A549 (cell line): ENCODE results near the gene PPP4R4. TPM values are rescaled to one million over a fixed set of nuclear protein-coding genes. Genes with fewer than 3 reads are reported as not detected.
A peak's percentile ranks its signal among the peaks of the same experiment; 100 is the strongest.

Source experiments
- ATAC-seq, 2 experiments: fragments of 200-7000 bp in 1 of 2; fragments of >200 bp in 1 of 2; cut with Nextera tagmentation in 1 of 2; cut with Tn5 transposase in 1 of 2; 3 replicates each; pipeline versions ENCODE4 v1.8.0 to v1.9.1; 2018 to 2020; ENCODE audit warnings: mild to moderate bottlenecking in 1 of 2, moderate library complexity in 1 of 2
- CTCF ChIA-PET: fragments of 300-600 bp; sonication (Branson Sonifier 250); formaldehyde crosslinking; extraction: SDS; loops from one replicate; lab custom pipeline; 2021; ENCODE audit warnings: antibody characterized with exemption, inconsistent platforms; lab: Yijun Ruan, JAX
- POLR2A ChIA-PET: fragments of 350-600 bp; formaldehyde crosslinking; extraction: SDS; loops from one replicate; lab custom pipeline; 2021; ENCODE audit warnings: antibody characterized with exemption, inconsistent platforms; lab: Yijun Ruan, JAX
- DNase-seq, 2 experiments: peaks; one replicate each; pipeline versions ENCODE4 v3.0.0 to v3.0.0-alpha.2; 2011 to 2016; ENCODE audit warnings: low read depth in 1 of 2, low spot score in 1 of 2
- FAIRE-seq: peaks from 2 replicates; lab custom pipeline; 2011; peaks lifted over from hg19 to GRCh38; lab: Jason Lieb, UNC
- H3K27ac ChIP-seq, 2 experiments: fragments of >200 bp; sonication (Bioruptor Twin); formaldehyde crosslinking; 3 replicates each; pipeline ENCODE4 v1.5.1; 2016 to 2017
- H3K4me1 ChIP-seq: fragments of >200 bp; sonication (Bioruptor Twin); formaldehyde crosslinking; 3 replicates; pipeline ENCODE4 v1.6.1; 2016
- H3K4me2 ChIP-seq: fragments of >200 bp; sonication (Bioruptor Twin); formaldehyde crosslinking; 3 replicates; pipeline ENCODE4 v1.6.1; 2016
- H3K4me3 ChIP-seq: fragments of >200 bp; sonication (Bioruptor Twin); formaldehyde crosslinking; 3 replicates; pipeline ENCODE4 v1.5.1; 2016
- H3K9me3 ChIP-seq: fragments of >200 bp; sonication (Bioruptor Twin); formaldehyde crosslinking; 3 replicates; pipeline ENCODE4 v1.6.1; 2016
- CHD2 ChIP-seq: fragments of 150-350 bp; IDR thresholded peaks from 2 replicates; pipeline ENCODE4 v1.6.1; 2014; ENCODE audit warnings: low read length; ENCODE audit not compliant: partially characterized antibody
- EHF ChIP-seq: fragments of 250-450 bp; sonication (Bioruptor Pico); IDR thresholded peaks from 2 replicates; pipeline ENCODE4 v1.5.0; 2020; ENCODE audit warnings: mild to moderate bottlenecking
- EHMT2 ChIP-seq: fragments of 200-600 bp; sonication (generic); IDR thresholded peaks from 2 replicates; pipeline ENCODE4 v1.6.1; 2016; ENCODE audit warnings: antibody characterized with exemption, low read depth, mild to moderate bottlenecking, moderate library complexity
- ESRRA ChIP-seq: fragments of 150-350 bp; IDR thresholded peaks from 2 replicates; pipeline ENCODE4 v1.6.1; 2014; ENCODE audit warnings: mild to moderate bottlenecking, low read length, borderline replicate concordance
- HDAC2 ChIP-seq: fragments of 200-600 bp; sonication (generic); IDR thresholded peaks from 2 replicates; pipeline ENCODE4 v1.6.1; 2016
- HEYL ChIP-seq: fragments of 250-450 bp; sonication (Bioruptor Pico); IDR thresholded peaks from 2 replicates; pipeline ENCODE4 v1.8.0; 2021; ENCODE audit warnings: mild to moderate bottlenecking, moderate library complexity
- HOXB13 ChIP-seq: fragments of 250-450 bp; sonication (Bioruptor Pico); IDR thresholded peaks from 2 replicates; pipeline ENCODE4 v1.5.0; 2020; ENCODE audit warnings: low read depth, mild to moderate bottlenecking, moderate library complexity
- KDM1A ChIP-seq: fragments of 200-600 bp; sonication (generic); IDR thresholded peaks from 2 replicates; pipeline ENCODE4 v1.6.1; 2016; ENCODE audit warnings: low read depth, mild to moderate bottlenecking
- NR3C1 ChIP-seq: fragments of >200 bp; sonication (Bioruptor Twin); formaldehyde crosslinking; IDR thresholded peaks from 3 replicates; pipeline ENCODE4 v1.6.1; 2017
- PHF8 ChIP-seq: fragments of 200-600 bp; sonication (generic); IDR thresholded peaks from 2 replicates; pipeline ENCODE4 v1.6.1; 2016; ENCODE audit warnings: low read depth, mild to moderate bottlenecking, antibody characterized with exemption, moderate library complexity, borderline replicate concordance
- TP53 ChIP-seq: fragments of 250-450 bp; sonication (Bioruptor Pico); IDR thresholded peaks from 2 replicates; pipeline ENCODE4 v1.5.0; 2021; ENCODE audit warnings: mild to moderate bottlenecking, moderate library complexity
- WGBS: methylation state at CpG from one replicate; pipeline ENCODE4 v1.1.6; 2017; ENCODE audit errors: missing lambda C conversion rate; 5-methylcytosine and 5-hydroxymethylcytosine counted together
- polyA plus RNA-seq, 4 experiments: library from polyadenylated mRNA; depleted of rRNA in 3 of 4; stranded (reverse); fragments of >200 nt; fragmentation: RNase III in 1 of 4; extraction: RNeasy Plus Mini Kit Qiagen cat#74134 plus additional on column Dnase treatment in 1 of 4; gene quantifications; 2 replicates in 3 of 4; 3 replicates in 1 of 4; pipeline ENCODE4 v1.2.3, GENCODE V29; 2011 to 2017
- TF ChIP-seq, protein P1 (sequence below): fragments of 250-450 bp; sonication (Bioruptor Pico); IDR thresholded peaks from 2 replicates; pipeline ENCODE4 v1.5.0; 2021; ENCODE audit warnings: mild to moderate bottlenecking, moderate library complexity, borderline replicate concordance
- TF ChIP-seq, protein P2 (sequence below): IDR thresholded peaks from 2 replicates; pipeline ENCODE4 v1.6.1; 2012
- TF ChIP-seq, protein P3 (sequence below): fragments of 200-600 bp; sonication (generic); IDR thresholded peaks from 2 replicates; pipeline ENCODE4 v1.6.1; 2016; ENCODE audit warnings: antibody characterized with exemption, mild to moderate bottlenecking, moderate library complexity

Gene PPP4R4
- polyA plus RNA-seq, 2 of the 4 experiments (the other 2 are of a cell fraction), result 0.12 to 0.25 TPM

DNA sequence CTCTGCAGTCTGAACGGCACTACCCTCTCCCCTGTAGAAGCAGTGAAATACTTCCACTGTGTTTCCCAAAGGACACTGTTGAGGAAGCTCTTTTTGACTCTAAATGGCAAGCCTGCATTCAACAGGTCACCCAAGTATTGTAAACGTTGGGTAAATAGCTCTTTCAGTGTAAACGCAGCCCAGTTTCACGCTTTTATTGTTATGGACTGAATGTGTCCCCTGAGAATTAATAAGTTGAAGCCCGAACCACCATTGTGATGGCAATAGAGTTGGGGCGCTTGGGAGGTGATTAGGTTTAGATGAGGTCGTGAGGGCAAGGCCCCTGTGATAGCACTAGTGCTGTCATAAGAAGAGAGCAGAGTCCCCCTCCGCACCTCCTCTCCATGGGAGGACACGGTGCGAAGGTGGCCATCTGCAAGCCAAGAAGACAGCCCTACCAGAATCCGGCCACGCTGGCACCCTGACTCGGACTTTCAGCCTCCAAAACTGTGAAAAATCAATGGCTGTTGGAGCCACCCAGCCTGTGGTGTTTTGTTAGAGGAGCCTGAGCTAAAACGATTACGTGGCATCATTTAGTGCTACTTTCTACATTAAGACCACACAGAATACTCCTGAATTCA lies 117.9 kb downstream of the PPP4R4 start:
- Histone ChIP-seq H3K4me3 (no peak overlapping the region), H3K4me1 (no peaks in the 10 kb centered on the region), H3K4me2 (no peak overlapping the region), H3K27ac (no peak overlapping the region), H3K9me3 (no peaks in the 10 kb centered on the region)
- CTCF ChIA-PET, result interaction anchor here (1.3 kb wide), 1 partner anchor 390 kb away, joined by 4 read pairs; no protein-coding TSS in a partner anchor
- no peak for DNase-seq
- no peak for TF ChIP-seq TP53 (CRISPR knock-in tag)
- no peak for TF ChIP-seq NR3C1
- no peak for TF ChIP-seq HEYL (CRISPR knock-in tag)
- no peak for TF ChIP-seq PHF8
- no peak for TF ChIP-seq EHF
- TF ChIP-seq KDM1A, result no peak
- no peak for TF ChIP-seq ESRRA
- ATAC-seq, result no peak
- POLR2A ChIA-PET, result no interaction called here
- FAIRE-seq, result no peak
- WGBS, result 61% methylated on average over 15 of the region's 15 CpGs

DNA sequence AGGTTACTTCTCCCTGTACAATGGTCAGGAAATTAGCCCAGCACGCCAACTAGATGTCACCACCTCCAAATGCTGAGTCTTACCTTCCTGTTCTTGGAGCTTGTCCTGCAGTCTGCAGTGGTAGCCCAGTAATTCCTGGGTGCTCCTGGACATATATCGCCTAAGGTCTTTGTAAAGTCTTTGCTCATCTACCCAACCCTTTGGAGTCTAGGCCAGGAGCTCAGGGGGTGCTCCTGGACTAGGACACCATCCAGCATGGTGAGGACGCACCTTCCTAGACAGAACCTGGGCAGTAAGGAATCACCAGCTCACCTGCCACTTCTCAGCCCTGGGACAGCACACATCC lies 118.4 kb downstream of the PPP4R4 start:
- CTCF ChIA-PET, result interaction anchor here (1.3 to 1.6 kb wide), 2 partner anchors 19 to 390 kb away, joined by 3 to 4 read pairs; no protein-coding TSS in a partner anchor
- no peaks in the 10 kb centered on the region for H3K9me3 ChIP-seq
- DNase-seq, result no peak
- FAIRE-seq, result no peak
- no peaks in the 10 kb centered on the region for H3K4me1 ChIP-seq
- H3K4me3 ChIP-seq, result no peak overlapping the region
- ATAC-seq, result no peak; a peak in 1 of 6 replicates
- POLR2A ChIA-PET, result no interaction called here
- H3K27ac ChIP-seq, result no peak overlapping the region
- TF ChIP-seq CHD2 (no peak), HOXB13 (CRISPR knock-in tag) (no peak)
- TF ChIP-seq, protein P1, sequence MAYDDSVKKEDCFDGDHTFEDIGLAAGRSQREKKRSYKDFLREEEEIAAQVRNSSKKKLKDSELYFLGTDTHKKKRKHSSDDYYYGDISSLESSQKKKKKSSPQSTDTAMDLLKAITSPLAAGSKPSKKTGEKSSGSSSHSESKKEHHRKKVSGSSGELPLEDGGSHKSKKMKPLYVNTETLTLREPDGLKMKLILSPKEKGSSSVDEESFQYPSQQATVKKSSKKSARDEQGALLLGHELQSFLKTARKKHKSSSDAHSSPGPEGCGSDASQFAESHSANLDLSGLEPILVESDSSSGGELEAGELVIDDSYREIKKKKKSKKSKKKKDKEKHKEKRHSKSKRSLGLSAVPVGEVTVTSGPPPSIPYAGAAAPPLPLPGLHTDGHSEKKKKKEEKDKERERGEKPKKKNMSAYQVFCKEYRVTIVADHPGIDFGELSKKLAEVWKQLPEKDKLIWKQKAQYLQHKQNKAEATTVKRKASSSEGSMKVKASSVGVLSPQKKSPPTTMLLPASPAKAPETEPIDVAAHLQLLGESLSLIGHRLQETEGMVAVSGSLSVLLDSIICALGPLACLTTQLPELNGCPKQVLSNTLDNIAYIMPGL (CRISPR knock-in tag), result no peak
- TF ChIP-seq, protein P2, sequence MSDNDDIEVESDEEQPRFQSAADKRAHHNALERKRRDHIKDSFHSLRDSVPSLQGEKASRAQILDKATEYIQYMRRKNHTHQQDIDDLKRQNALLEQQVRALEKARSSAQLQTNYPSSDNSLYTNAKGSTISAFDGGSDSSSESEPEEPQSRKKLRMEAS, result no peak
- TF ChIP-seq, protein P3, sequence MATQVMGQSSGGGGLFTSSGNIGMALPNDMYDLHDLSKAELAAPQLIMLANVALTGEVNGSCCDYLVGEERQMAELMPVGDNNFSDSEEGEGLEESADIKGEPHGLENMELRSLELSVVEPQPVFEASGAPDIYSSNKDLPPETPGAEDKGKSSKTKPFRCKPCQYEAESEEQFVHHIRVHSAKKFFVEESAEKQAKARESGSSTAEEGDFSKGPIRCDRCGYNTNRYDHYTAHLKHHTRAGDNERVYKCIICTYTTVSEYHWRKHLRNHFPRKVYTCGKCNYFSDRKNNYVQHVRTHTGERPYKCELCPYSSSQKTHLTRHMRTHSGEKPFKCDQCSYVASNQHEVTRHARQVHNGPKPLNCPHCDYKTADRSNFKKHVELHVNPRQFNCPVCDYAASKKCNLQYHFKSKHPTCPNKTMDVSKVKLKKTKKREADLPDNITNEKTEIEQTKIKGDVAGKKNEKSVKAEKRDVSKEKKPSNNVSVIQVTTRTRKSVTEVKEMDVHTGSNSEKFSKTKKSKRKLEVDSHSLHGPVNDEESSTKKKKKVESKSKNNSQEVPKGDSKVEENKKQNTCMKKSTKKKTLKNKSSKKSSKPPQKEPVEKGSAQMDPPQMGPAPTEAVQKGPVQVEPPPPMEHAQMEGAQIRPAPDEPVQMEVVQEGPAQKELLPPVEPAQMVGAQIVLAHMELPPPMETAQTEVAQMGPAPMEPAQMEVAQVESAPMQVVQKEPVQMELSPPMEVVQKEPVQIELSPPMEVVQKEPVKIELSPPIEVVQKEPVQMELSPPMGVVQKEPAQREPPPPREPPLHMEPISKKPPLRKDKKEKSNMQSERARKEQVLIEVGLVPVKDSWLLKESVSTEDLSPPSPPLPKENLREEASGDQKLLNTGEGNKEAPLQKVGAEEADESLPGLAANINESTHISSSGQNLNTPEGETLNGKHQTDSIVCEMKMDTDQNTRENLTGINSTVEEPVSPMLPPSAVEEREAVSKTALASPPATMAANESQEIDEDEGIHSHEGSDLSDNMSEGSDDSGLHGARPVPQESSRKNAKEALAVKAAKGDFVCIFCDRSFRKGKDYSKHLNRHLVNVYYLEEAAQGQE, result no peak
- 51% methylated on average over 3 of the region's 3 CpGs for WGBS
- no peak overlapping the region for H3K4me2 ChIP-seq

DNA sequence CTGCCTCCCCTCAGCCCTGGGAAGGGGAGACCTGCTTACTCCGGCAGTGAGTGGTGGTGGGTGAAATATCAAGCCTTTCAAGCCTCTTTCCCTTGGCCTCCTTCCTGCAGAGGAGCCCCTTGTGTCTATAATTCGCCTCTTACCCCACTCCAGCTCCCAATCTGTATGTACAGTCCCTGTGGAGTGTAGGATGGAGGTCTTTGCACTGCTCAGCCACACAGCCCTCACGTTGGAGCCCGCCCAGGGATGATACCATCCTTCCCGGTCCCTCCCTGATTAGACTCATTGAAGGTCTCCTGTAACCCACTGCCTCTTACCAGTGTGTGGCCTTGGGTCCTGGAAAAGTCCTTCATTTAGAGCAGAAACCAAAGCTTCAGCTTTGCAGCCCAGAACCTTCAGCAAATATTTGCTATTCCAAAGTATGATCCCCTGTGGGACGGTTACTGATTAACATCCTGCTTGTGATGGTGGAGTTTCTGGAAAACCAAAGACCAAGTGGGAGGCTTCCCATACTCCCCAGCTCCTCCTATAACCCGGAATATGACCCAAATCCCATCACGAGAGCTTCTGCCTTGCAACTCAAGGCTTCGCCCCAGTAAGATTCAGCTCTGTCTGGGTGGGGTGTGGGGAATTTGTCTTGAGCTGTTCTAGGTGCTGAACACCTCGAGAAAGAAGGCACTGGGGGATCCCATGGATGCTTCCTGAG lies 118.9 kb downstream of the PPP4R4 start, which contains the start of gene SERPINA10:
TSS of gene SERPINA10 (minus strand) at position 397 of the 706 bp plus-strand sequence. CDS start 2,675 bp downstream, outside the sequence.
- no peak for DNase-seq
- POLR2A ChIA-PET, result no interaction called here
- H3K4me1 ChIP-seq, result no peaks in the 10 kb centered on the region
- TF ChIP-seq HDAC2, result no peak
- TF ChIP-seq EHMT2, result peak; percentile 97
- TF ChIP-seq, protein P3, result peak; percentile 88
- TF ChIP-seq, all 56 proteins: peak for 2
- Histone ChIP-seq H3K9me3 (no peaks in the 10 kb centered on the region), H3K4me2 (no peak within 1 kb of the TSS; the same call in 2 of the 3 replicates), H3K27ac (no peak within 1 kb of the TSS), H3K4me3 (no peak within 1 kb of the TSS)
- 20% methylated on average over 10 of the region's 10 CpGs for WGBS
- ATAC-seq (peak in 1 of 2 experiments; percentile 51; a peak in 2 of 6 replicates), FAIRE-seq (no peak)
- CTCF ChIA-PET, result interaction anchor here (1.3 to 1.6 kb wide), 2 partner anchors 20 to 389 kb away, joined by 3 to 4 read pairs; no protein-coding TSS in a partner anchor
